CD4-positive, alpha-beta T cell (primary cell): ENCODE measurements around the gene UBAC2. TPM values are rescaled to one million over a fixed set of nuclear protein-coding genes. Genes with fewer than 3 reads are reported as not detected.
A peak's percentile ranks its signal among the peaks of the same experiment; 100 is the strongest.

Source experiments
- ATAC-seq: fragments of 200-7000 bp; cut with Tn5 transposase; one replicate; pipeline ENCODE4 v1.10.0; 2022; ENCODE audit warnings: mild to moderate bottlenecking; ENCODE audit not compliant: poor library complexity
- CTCF ChIA-PET: fragments of 350-600 bp; sonication (Branson Sonifier 250); formaldehyde crosslinking; loops from one replicate; lab custom pipeline; 2021; ENCODE audit warnings: antibody characterized with exemption, inconsistent platforms; lab: Charles Lee
- POLR2A ChIA-PET: fragments of 350-600 bp; sonication (Branson Sonifier 250); formaldehyde crosslinking; loops from one replicate; lab custom pipeline; 2021; ENCODE audit warnings: antibody characterized with exemption, inconsistent platforms; lab: Charles Lee
- DNase-seq, 14 experiments: peaks; one replicate each; pipeline ENCODE4 v3.0.0-alpha.2; 2013 to 2020; ENCODE audit warnings: mixed read lengths in 2 of 14
- H3K27ac ChIP-seq, 2 donors: one replicate each; pipeline versions ENCODE4 v1.5.1 to v1.7.0; 2013; ENCODE audit warnings: low read length in 2 of 2, low read depth in 1 of 2, mild to moderate bottlenecking in 1 of 2
- H3K27me3 ChIP-seq, 2 experiments: 1 replicate in 1 of 2; 2 replicates in 1 of 2; pipeline versions ENCODE4 v1.6.1 to v1.7.0; 2013; ENCODE audit warnings: low read length in 2 of 2, control low read depth in 1 of 2, mild to moderate bottlenecking in 1 of 2, moderate library complexity in 1 of 2; ENCODE audit not compliant: insufficient read depth in 2 of 2, control insufficient read depth in 1 of 2
- H3K36me3 ChIP-seq: one replicate; pipeline ENCODE4 v1.6.1; 2013; ENCODE audit warnings: low read length, control low read depth; ENCODE audit not compliant: insufficient read depth
- H3K4me1 ChIP-seq: one replicate; pipeline ENCODE4 v1.6.1; 2013; ENCODE audit warnings: low read length, control low read depth; ENCODE audit not compliant: insufficient read depth
- H3K4me3 ChIP-seq: one replicate; pipeline ENCODE4 v1.5.1; 2013; ENCODE audit warnings: mild to moderate bottlenecking, low read length, moderate library complexity
- H3K9me3 ChIP-seq, 2 experiments: 1 replicate in 1 of 2; 2 replicates in 1 of 2; pipeline versions ENCODE4 v1.6.1 to v1.7.0; 2013; ENCODE audit warnings: low read length in 2 of 2, mild to moderate bottlenecking in 2 of 2, control low read depth in 1 of 2, moderate library complexity in 1 of 2; ENCODE audit not compliant: control insufficient read depth in 1 of 2, insufficient read depth in 1 of 2
- H3K27ac Mint-ChIP-seq: one replicate; pipeline ENCODE4 v1.8.0; 2020; ENCODE audit warnings: mixed read lengths
- H3K27me3 Mint-ChIP-seq: one replicate; pipeline ENCODE4 v1.8.0; 2021; ENCODE audit warnings: mixed read lengths
- H3K36me3 Mint-ChIP-seq: one replicate; pipeline ENCODE4 v1.8.0; 2021; ENCODE audit warnings: low read depth, mixed read lengths
- H3K4me1 Mint-ChIP-seq: one replicate; pipeline ENCODE4 v1.8.0; 2021; ENCODE audit warnings: low read depth, mixed read lengths
- H3K4me3 Mint-ChIP-seq: one replicate; pipeline ENCODE4 v1.8.0; 2020; ENCODE audit warnings: mild to moderate bottlenecking, mixed read lengths
- H3K9me3 Mint-ChIP-seq: one replicate; pipeline ENCODE4 v1.8.0; 2020; ENCODE audit warnings: mixed read lengths
- CTCF ChIP-seq: fragments of 200-600 bp; IDR thresholded peaks from one replicate; pipeline ENCODE4 v1.8.0; 2022; ENCODE audit warnings: antibody characterized with exemption, mild to moderate bottlenecking
- intact Hi-C, 2 experiments: fragments of 100-400 bp; cut with DNase I in 1 of 2; cut with micrococcal nuclease in 1 of 2; formaldehyde crosslinking; loops; one replicate each; pipeline versions ENCODE4 v1.15.1 to v1.9.0; 2023 to 2025; cut with DNase I, micrococcal nuclease
- total RNA-seq, 174 experiments: library from RNA in 2 of 174; stranded (reverse) in 2 of 174; gene quantifications; one replicate each; pipeline ENCODE4 v1.2.3 and lab custom pipeline; 2021 to 2026

UBAC2 gene
- total RNA-seq, 2 experiments from 2014 or later, result 59.8 to 67.4 TPM

GRCh38 chr13:99331881-99332293 lies 131.2 kb downstream of the UBAC2 start:
- H3K4me1 ChIP-seq, result peaks cover 18% of the 10 kb centered on the region
- H3K27me3 Mint-ChIP-seq, result no peaks in the 10 kb centered on the region
- CTCF ChIA-PET, result interaction anchor here (0.6 kb wide), 1 partner anchor 98 kb away, joined by 4 read pairs; no protein-coding TSS in a partner anchor
- ATAC-seq (no peak), DNase-seq (no peak)
- no peak overlapping the region for H3K27ac ChIP-seq
- no peak overlapping the region for H3K4me3 ChIP-seq
- intact Hi-C loops, result no loop called here
- H3K27ac Mint-ChIP-seq, result no peak overlapping the region
- peaks cover 80% of the 10 kb centered on the region for H3K36me3 Mint-ChIP-seq
- peaks cover 44% of the 10 kb centered on the region for H3K36me3 ChIP-seq
- peaks cover 77% of the 10 kb centered on the region for H3K4me1 Mint-ChIP-seq
- H3K4me3 Mint-ChIP-seq, result no peak overlapping the region
- no peaks in the 10 kb centered on the region for H3K9me3 ChIP-seq
- no peak for TF ChIP-seq CTCF
- POLR2A ChIA-PET, result interaction anchor here (2.6 kb wide), 1 partner anchor 57 kb away, joined by 5 read pairs; no protein-coding TSS in a partner anchor
- H3K9me3 Mint-ChIP-seq, result no peaks in the 10 kb centered on the region
- H3K27me3 ChIP-seq, result no peaks in the 10 kb centered on the region

- Mint-ChIP-seq H3K9me3 (no peaks in the 10 kb centered on the region), H3K27me3 (no peaks in the 10 kb centered on the region), H3K36me3 (peaks cover 76% of the 10 kb centered on the region), H3K4me1 (peaks cover 77% of the 10 kb centered on the region), H3K4me3 (no peak overlapping the region), H3K27ac (no peak overlapping the region)
- POLR2A ChIA-PET, result interaction anchor here (2.6 kb wide), 1 partner anchor 57 kb away, joined by 5 read pairs; no protein-coding TSS in a partner anchor
- Histone ChIP-seq H3K4me3 (no peak overlapping the region), H3K27ac (no peak overlapping the region), H3K36me3 (peaks cover 44% of the 10 kb centered on the region), H3K9me3 (no peaks in the 10 kb centered on the region), H3K27me3 (no peaks in the 10 kb centered on the region), H3K4me1 (peaks cover 19% of the 10 kb centered on the region)
- DNase-seq, result no peak
- intact Hi-C loops, result no loop called here
- CTCF ChIA-PET, result no interaction called here
- no peak for ATAC-seq
- TF ChIP-seq CTCF, result no peak
Measured at GRCh38 chr13:99332456-99332855, 131.8 kb downstream of the UBAC2 start.

GRCh38 chr13:99334221-99334620 lies 133.6 kb downstream of the UBAC2 start:
- Histone ChIP-seq H3K36me3 (peaks cover 30% of the 10 kb centered on the region), H3K9me3 (no peaks in the 10 kb centered on the region), H3K27me3 (no peaks in the 10 kb centered on the region), H3K4me1 (peaks cover 32% of the 10 kb centered on the region), H3K4me3 (no peak overlapping the region), H3K27ac (no peak overlapping the region)
- CTCF ChIA-PET, result interaction anchor here (0.7 to 1.8 kb wide), 6 partner anchors 12 to 103 kb away, joined by 3 to 6 read pairs (median 4); no protein-coding TSS in a partner anchor
- TF ChIP-seq CTCF, result no peak
- Mint-ChIP-seq H3K9me3 (no peaks in the 10 kb centered on the region), H3K27me3 (no peaks in the 10 kb centered on the region), H3K4me3 (no peak overlapping the region), H3K4me1 (peaks cover 87% of the 10 kb centered on the region), H3K36me3 (peaks cover 86% of the 10 kb centered on the region), H3K27ac (peak overlapping the region; percentile 46)
- intact Hi-C loops, result loop anchor here in 1 of 2 experiments (2.0 kb wide), 1 partner anchor 17 kb away; no protein-coding TSS in a partner anchor
- ATAC-seq, result no peak
- POLR2A ChIA-PET, result interaction anchor here (0.8 to 2.3 kb wide), 9 partner anchors 13 to 57 kb away, joined by 3 to 7 read pairs (median 4); partner anchors contain the start of gene GPR183
- DNase-seq, result no peak
